ENCODE data around the gene PALMD.

PALMD gene

GRCh38 chr1:99639408-99639807 lies 6.5 kb upstream of the PALMD start:
- TF ChIP-seq CTCF (IDR thresholded peaks at IDR 0.05; ENCODE audit: control extremely low read depth, extremely low read depth, low read depth, missing control alignments) = no peak
- ChIA-PET POLR2A (no interaction called here), CTCF (interaction anchor here (0.8 kb wide), 1 partner anchor 13 kb away, joined by 3 read pairs; no protein-coding TSS in a partner anchor)
- DNase-seq (ENCODE audit: extremely low spot score) = no peak

- no peak for TF ChIP-seq CTCF (IDR thresholded peaks at IDR 0.05; ENCODE audit: control extremely low read depth, extremely low read depth, low read depth, missing control alignments)
- ChIA-PET POLR2A (no interaction called here), CTCF (interaction anchor here (0.8 kb wide), 1 partner anchor 13 kb away, joined by 3 read pairs; no protein-coding TSS in a partner anchor)
- no peak for DNase-seq (ENCODE audit: extremely low spot score)
Observed at GRCh38 chr1:99639945-99640344, 6.0 kb upstream of the PALMD start.

DNA sequence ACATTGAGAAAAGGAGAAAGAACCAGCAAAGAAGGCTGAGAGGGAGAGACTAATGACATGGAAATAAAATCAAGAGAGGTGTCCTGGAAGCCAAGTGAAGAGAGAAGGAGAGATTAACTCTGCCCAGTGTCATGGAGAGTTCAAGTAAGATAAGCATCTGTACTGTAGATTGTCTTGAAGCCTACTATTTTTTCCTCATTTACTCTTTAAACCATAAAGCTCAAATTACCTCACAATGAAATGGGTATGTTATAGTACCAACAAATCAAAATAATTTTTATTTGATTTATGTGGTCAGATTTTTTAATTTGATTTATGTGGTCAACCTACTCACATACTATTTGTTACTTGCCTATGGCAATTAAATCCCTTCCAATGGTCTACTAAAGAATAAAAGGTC lies 5.2 kb upstream of the PALMD start:
- ChIA-PET CTCF (no interaction called here), POLR2A (no interaction called here)
- DNase-seq (ENCODE audit: extremely low spot score) = no peak
- no peak for TF ChIP-seq CTCF (IDR thresholded peaks at IDR 0.05; ENCODE audit: control extremely low read depth, extremely low read depth, low read depth, missing control alignments)

DNA sequence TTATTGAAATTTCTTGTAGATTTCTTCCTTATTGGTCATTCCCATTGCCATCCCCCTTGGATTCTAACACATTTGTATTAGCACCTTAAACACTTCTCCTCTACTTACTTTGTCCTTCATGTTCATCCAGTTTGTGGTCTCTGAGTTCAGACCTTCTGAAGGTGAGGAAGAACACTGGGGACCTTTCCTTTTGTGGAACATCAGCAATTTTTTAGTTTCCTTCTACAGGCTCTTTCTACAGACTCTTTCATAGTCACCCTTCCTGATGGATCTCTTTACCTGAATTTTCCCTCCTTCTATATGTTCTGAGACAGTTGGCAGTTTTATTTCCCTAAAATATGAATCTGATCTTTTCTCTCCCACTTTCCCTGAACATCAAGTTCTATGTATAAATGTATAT lies 4.4 kb upstream of the PALMD start:
- DNase-seq (ENCODE audit: extremely low spot score) = no peak
- ChIA-PET CTCF (no interaction called here), POLR2A (no interaction called here)
- TF ChIP-seq CTCF (IDR thresholded peaks at IDR 0.05; ENCODE audit: control extremely low read depth, extremely low read depth, low read depth, missing control alignments) = no peak

- POLR2A ChIA-PET = no interaction called here
- no peak for TF ChIP-seq CTCF (IDR thresholded peaks at IDR 0.05; ENCODE audit: control extremely low read depth, extremely low read depth, low read depth, missing control alignments)
- DNase-seq (ENCODE audit: extremely low spot score) = no peak
- CTCF ChIA-PET = no interaction called here
Observed at GRCh38 chr1:99642053-99642452, 3.9 kb upstream of the PALMD start.

- ChIA-PET POLR2A (no interaction called here), CTCF (no interaction called here)
- TF ChIP-seq CTCF (IDR thresholded peaks at IDR 0.05; ENCODE audit: control extremely low read depth, extremely low read depth, low read depth, missing control alignments) = no peak
- no peak for DNase-seq (ENCODE audit: extremely low spot score)
Observed at GRCh38 chr1:99643021-99643779, 2.7 kb upstream of the PALMD start.
